NCI-H524 (cell line): Measurements from ENCODE around the gene RPH3AL.
A peak's percentile ranks its signal among the peaks of the same experiment; 100 is the strongest.
"Not testable (repeated sequence)": the region's sequence is repeated elsewhere in the genome, so short reads cannot be mapped to it uniquely, and the experiment has no call there.

Source experiments
- DNase-seq, 2 experiments: peaks; one replicate each; lab custom pipeline; 2025; lab: John Stamatoyannopoulos, UW

Gene RPH3AL

GRCh38 chr17:379531-380465, 27.2 kb upstream of the RPH3AL start:
- peak in 1 of 2 experiments; percentile 4 for DNase-seq

GRCh38 chr17:378068-378467, 25.5 kb upstream of the RPH3AL start:
- no peak for DNase-seq

DNA sequence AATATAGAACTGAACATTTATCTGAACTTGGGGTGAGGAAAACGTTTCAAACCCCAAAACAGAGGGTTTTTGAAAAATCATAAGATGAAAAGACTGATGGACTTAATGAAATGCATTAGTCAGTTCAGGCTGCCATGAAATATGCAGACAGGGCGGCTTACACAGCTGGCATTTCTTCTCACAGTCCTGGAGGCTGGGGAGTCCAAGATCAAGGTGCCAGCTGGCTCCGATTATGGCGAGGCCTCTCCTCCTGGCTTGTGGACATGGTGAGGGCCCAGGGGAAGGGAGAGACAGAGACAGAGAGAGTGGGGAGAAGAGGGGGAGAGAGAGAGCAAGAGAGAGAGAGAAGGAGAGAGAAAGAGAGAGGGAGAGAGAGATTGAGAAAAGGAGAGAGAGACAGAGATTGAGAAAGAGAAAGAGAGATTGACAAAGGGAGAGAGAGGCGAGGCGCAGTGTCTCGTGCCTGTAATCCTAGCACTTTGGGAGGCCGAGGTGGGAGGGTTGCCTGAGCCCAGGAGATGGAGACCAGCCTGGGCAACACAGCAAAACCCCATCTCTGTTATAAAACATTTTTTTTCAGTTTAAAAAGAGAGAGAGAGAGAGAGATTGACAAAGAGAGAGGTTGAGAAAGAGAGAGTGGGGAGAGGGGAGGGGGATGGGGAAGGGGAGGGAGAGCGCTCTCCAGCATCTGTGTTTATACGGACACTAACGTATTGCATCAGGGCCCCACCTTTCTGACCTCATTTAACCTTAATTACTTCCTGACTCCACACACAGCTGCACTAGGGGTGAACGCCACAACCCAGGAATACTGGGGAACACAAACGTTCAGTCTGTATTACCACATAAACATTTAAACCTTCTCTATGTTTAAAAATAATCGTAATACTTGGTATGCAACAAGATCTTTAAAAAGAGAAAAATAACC, 24.6 kb upstream of the RPH3AL start:
- DNase-seq = peak in 1 of 2 experiments; percentile 40

- no peak for DNase-seq
These were observed 21.1 kb upstream of the RPH3AL start for GRCh38 chr17:373613-374230.

GRCh38 chr17:372157-373152, 19.8 kb upstream of the RPH3AL start:
- no peak for DNase-seq

DNA sequence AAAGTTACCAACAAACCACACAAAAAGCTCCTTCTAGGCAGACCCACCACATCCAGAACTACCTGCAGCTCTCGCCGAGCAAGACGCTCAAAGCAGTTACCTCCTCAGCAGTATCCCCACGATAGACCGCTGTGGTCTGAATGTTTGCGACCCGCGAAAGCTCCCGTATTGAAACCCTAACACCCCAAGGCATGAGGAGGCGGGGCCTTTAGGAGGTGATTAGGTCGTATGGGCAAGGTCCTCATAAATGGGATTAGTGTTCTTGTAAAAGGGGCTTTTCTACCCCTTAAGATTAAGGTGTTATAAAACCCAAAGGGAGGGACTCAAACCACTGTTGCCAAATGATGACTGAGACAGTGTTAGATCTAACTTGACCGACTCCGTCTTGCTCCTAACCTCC, 19.0 kb upstream of the RPH3AL start:
- no peak for DNase-seq

DNA sequence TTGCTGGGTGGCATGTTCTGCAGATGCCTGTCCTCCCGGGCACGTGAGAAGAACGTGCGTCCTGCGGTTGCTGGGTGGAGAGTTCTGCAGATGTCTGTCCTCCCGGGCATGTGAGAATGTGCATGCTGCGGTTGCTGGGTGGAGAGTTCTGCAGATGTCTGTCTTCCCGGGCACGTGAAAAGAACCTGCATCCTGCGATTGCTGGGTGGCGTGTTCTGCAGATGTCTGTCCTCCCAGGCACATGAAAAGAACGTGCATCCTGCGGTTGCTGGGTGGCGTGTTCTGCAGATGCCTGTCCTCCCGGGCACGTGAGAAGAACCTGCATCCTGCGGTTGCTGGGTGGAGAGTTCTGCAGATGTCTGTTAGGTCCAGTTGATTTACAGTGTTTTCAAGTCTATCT, 15.0 kb upstream of the RPH3AL start:
- DNase-seq = not testable (repeated sequence)

- peak in 1 of 2 experiments; percentile 21 for DNase-seq
These were observed 14.3 kb upstream of the RPH3AL start for GRCh38 chr17:366657-367615.

DNA sequence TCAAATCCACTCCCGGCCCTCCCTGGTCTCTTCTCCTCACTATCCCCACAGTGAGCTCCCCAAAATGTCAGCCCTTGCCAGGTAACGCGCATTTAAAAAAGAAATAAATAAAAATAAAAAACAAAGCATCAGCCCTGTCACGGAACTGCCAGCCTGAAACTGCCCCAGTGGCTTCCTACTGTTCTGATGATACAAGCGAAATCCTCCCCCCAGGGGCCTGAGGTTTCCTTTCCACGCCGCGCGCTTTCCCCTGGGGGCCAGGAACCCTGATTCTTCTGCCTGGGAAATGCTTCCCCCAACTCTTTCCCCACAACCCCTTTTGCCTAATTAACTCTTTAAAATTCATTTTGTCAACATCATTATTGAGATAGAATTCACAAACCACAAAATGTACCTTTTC, 12.2 kb upstream of the RPH3AL start:
- no peak for DNase-seq

DNA sequence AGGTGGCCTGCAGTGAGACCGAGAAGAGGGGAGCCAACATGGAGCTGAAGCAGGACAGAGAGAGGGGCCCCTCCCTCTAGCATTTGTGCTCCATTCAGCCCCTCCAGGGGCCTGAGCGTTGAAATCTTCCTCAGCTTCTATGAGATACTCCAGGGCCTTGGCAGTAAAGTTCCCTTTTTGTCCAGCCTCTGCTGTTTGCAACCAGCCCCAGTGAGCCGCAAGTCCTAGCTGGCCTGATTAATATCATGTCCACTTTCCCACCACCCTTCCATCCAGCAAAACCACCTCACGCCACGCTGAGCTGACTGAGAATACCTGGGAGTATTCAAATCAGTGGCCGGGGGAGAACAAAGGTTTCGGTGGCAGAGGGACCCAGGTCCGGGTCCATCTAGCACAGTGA, 11.7 kb upstream of the RPH3AL start:
- no peak for DNase-seq

DNA sequence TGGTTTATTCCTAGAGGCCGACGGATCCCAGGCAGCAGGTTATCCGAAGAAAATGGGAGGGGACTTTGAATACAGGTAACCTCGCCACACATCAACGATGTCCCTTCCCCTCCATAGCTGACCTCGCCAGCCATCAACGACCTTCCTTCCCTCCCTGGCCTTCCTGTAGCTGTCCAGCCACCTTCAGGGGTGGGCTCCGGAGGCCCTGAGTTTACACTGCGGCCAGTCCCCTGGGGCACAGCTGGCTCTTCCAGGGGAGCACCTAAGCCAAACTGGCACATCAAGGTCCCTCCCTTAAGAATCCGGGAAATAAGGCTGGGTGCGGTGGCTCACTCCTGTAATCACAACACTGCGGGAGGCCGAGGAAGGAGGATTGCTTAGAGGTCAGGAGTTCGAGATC, 10.1 kb upstream of the RPH3AL start:
- no peak for DNase-seq

DNA sequence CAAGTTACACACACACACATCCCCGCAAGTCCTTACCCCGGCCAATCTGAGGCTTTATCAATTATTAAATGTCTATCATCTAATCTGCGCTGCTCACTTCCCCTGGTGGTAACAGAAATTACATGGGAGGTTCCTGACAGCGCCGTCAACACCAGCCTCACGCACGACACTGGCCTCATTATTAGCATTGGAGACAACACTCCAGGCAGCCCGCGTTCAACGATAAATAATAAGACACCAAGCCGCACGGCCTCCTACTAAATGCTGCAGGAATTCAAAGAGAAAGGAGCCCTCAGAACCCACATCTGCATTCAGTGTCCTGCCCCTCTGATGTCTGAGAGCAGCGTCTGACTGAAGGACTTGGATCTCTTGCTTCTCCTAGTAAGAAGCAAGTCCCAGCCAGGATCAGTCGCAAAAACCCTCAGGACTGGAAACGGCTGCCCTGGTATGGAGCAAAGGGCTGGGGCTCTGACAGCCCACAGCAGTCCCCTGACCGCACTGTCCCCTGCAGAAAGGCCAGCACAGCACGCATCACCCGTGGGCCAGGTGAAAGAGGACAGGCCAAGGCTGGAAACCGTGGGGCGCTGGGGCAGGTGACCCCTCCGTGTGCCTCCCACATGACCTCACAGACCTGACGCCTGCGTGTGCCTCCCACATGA, 7.6 kb upstream of the RPH3AL start:
- DNase-seq = no peak

DNA sequence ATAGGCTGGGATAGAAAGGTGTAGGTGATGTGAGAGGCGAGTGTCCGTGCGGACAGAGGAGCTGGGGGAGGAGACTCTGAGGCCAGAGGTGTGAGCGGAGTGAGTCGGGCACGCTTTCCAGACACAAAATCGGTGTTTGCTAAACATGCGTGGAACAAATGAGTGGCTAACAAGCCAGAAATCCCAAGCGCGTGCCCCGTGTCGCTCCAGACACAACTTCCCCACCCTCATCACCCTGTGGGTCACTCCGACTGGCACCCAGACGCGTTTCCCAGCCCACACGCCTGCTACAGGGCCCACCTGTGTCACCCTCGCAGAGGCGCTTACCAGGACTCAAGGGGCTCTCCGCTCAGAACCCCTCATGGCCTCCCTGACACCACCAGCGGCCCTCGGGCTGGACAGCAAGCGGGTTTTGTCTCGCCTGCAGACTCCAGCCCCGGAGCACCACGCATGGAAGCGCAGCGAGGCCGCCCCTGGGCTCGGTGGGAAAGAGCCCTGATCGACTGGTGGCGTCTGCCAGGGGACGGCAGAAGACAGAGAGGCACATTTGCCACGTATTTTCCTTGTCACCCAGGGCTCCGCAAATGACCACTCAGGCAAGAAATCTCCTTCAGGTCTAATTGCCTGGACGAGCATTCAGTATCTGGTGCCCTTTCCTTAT, 6.0 kb upstream of the RPH3AL start:
- DNase-seq = no peak

- DNase-seq = no peak
These were observed 5.0 kb upstream of the RPH3AL start for GRCh38 chr17:357644-358043.

DNA sequence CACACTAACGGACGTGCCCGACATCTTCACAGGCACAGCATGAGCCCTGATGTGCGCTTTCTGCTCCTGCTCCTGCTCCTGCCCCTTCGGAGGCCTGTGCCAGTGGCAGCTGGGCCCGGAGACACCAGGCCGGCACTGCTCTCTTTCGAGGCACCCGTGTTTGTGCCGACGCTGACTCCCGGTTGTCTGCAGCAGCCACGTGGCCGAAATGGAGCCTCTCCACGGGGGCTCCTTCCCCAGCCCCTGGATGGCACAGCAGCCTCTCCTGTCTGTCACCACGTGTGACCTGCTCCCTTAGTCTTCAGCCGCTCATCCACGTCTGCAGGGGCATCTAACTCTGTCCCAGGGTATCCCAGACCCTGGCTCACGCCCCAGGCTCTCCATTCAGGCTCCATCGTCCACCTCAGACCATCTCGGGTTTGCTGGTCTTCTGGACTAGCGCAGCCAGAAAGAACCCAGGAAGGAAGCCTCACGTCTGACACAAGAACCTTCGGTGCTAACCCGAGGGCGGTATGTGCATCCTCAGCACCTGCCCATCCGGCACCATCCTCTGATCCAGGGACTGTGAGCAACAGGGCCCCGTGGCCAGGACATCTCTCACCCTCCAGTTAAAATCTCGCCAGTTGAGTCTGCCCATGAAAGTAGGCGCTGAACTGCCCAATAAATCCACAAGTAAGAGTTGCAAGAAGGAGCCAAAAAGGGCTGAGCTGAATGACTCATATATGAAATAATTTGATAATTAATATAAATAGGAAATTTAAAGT, 4.2 kb upstream of the RPH3AL start:
- no peak for DNase-seq

DNA sequence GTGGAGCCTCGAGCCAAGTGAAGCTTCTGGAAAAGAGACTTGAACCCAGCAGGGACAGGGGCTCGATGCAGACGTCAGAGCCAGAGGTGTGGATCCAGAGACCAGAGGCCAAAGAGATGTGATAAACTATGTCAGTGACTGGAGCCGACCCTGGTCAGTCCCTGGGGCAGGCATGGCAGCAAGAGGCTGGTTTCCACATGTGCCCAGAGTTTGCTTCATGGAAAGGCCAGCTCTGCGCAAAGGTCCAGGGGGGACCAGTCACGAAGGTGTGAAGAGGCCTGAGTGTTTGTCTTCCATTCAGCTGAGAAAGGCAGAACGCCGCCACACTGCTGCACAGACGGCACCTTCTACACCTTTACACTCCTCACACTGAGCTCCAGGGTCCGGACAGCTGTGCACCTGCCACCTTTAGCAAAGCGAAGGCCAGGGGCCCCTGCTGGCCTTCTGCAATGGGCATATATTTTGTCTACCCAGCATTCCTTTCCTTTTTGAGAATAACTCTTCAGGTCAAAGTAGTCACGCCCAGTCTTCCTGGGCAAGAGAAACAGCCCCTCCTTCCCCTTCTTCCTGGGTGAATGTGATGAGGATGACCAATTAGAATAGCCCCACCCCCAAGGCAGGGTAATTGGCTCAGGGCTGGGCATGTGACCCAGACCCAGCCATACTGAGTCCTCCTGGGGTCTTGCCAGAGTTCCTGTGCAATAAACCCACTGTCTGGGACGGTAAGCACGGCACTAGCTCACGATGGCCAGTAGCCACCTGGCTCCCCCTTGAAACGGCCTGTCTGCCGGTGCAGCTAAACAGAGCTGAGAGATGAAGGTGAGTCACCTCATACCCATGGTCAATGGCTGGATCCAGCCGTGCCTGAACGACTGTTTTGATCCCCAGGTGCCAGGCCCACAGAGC, 2.3 kb upstream of the RPH3AL start:
- no peak for DNase-seq

DNA sequence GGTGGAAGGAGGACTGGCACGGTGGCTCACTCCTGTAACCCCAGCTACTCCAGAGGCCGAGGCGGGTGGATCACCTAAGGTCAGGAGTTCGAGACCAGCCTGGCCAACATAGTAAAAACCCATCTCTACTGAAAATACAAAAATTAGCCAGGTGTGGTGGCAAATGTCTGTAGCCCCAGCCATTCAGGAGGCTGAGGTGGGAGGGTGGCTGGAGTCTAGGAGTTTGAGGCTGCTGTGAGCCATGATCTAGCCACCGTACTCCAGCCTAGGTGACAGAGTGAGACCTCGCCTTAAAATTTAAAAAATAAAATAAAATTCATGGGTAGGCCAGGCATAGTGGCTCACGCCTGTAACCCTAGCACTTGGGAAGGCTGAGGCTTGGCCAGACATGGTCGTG, 1.2 kb upstream of the RPH3AL start:
- DNase-seq = no peak
